A673 (cell line): ENCODE results near the gene RPL14. TPM values are rescaled to one million over a fixed set of nuclear protein-coding genes. Genes with fewer than 3 reads are reported as not detected.

Experiments used
- Bru-seq: library from RNA; stranded (reverse); fragments of 400-500 nt; gene quantifications from one replicate; lab custom pipeline; 2021; lab: Mats Ljungman, UMichigan
- BruChase-seq, 2 experiments: library from RNA; stranded (reverse); fragments of 400-500 nt; gene quantifications; one replicate each; lab custom pipeline; 2021; lab: Mats Ljungman, UMichigan
- BruUV-seq: library from RNA; stranded (reverse); fragments of 400-500 nt; replicated peaks from 2 replicates; lab custom pipeline; 2021; lab: Mats Ljungman, UMichigan
- CTCF ChIA-PET: fragments of 300-600 bp; sonication (Branson Sonifier 250); formaldehyde crosslinking; loops from one replicate; lab custom pipeline; 2022; ENCODE audit warnings: antibody characterized with exemption; lab: Charles Lee
- POLR2A ChIA-PET: fragments of 300-600 bp; sonication (Branson Sonifier 250); formaldehyde crosslinking; loops from one replicate; lab custom pipeline; 2022; ENCODE audit warnings: antibody characterized with exemption; ENCODE audit not compliant: low non-redundant PET; lab: Charles Lee
- DNase-seq: peaks from one replicate; pipeline ENCODE4 v3.0.0-alpha.2; 2015; ENCODE audit warnings: low spot score
- H3K27ac ChIP-seq: fragments of 200-600 bp; sonication (generic); 2 replicates; pipeline ENCODE4 v1.5.1; 2016; ENCODE audit warnings: mixed run types, low read depth, mild to moderate bottlenecking, mixed read lengths, antibody characterized with exemption, low read length; ENCODE audit not compliant: poor library complexity, severe bottlenecking
- H3K27me3 ChIP-seq: fragments of 200-600 bp; sonication (generic); replicated peaks from 2 replicates; pipeline ENCODE4 v1.6.1; 2017; ENCODE audit warnings: mixed run types, low read depth, mild to moderate bottlenecking, mixed read lengths, antibody characterized with exemption, low read length; ENCODE audit not compliant: insufficient read depth, poor library complexity
- H3K36me3 ChIP-seq: fragments of 200-600 bp; sonication (generic); 2 replicates; pipeline ENCODE4 v1.6.1; 2016; ENCODE audit warnings: mixed run types, mild to moderate bottlenecking, mixed read lengths, antibody characterized with exemption, low read length; ENCODE audit not compliant: insufficient read depth, poor library complexity, severe bottlenecking
- H3K4me1 ChIP-seq: fragments of 200-600 bp; sonication (generic); 2 replicates; pipeline ENCODE4 v1.6.1; 2017; ENCODE audit warnings: mixed run types, mild to moderate bottlenecking, mixed read lengths, antibody characterized with exemption, low read length; ENCODE audit not compliant: insufficient read depth, poor library complexity, severe bottlenecking
- H3K4me3 ChIP-seq: fragments of 200-600 bp; sonication (generic); 2 replicates; pipeline ENCODE4 v1.5.1; 2016; ENCODE audit warnings: low read depth, mixed run types, mild to moderate bottlenecking, mixed read lengths, low read length; ENCODE audit not compliant: poor library complexity, severe bottlenecking
- H3K9me3 ChIP-seq: fragments of 200-600 bp; sonication (generic); 2 replicates; pipeline ENCODE4 v1.6.1; 2016; ENCODE audit warnings: mixed run types, low read depth, mild to moderate bottlenecking, mixed read lengths, antibody characterized with exemption, low read length; ENCODE audit not compliant: poor library complexity, severe bottlenecking
- EZH2 ChIP-seq: fragments of 200-600 bp; sonication (generic); IDR thresholded peaks from 2 replicates; pipeline ENCODE4 v1.6.1; 2017; ENCODE audit warnings: borderline replicate concordance, low read depth, mild to moderate bottlenecking, mixed read lengths, antibody characterized with exemption, low read length; ENCODE audit not compliant: poor library complexity, severe bottlenecking
- intact Hi-C: fragments of 100-400 bp; cut with micrococcal nuclease; formaldehyde crosslinking; loops from one replicate; pipeline ENCODE4 v1.10.0; 2022; ENCODE audit not compliant: unreplicated experiment
- long read RNA-seq: library from polyadenylated mRNA; stranded (forward); transcript quantifications from one replicate; pipeline ENCODE4 v2.0.0, GENCODE V29; 2022
- total RNA-seq: library from RNA; stranded (reverse); gene quantifications from 2 replicates; pipeline ENCODE4 v1.2.3, GENCODE V29; 2021
- TF ChIP-seq, protein P1 (sequence below): fragments of 300-800, 200-600 bp; sonication (generic); conservative IDR thresholded peaks from 2 replicates; pipeline ENCODE4 v1.5.1; 2017; ENCODE audit warnings: low read depth, mild to moderate bottlenecking, antibody characterized with exemption, low read length, moderate library complexity, mixed read lengths

The RPL14 gene
- total RNA-seq (980 and 1,046 TPM in 2 replicates), Bru-seq, nascent RNA (percentile 96 among the genes with signal in this experiment), BruChase-seq, experiment 1, labeled RNA remaining after a 2-hour chase (percentile 96 among the genes with signal in this experiment), BruChase-seq, experiment 2, labeled RNA remaining after a 6-hour chase (percentile 98 among the genes with signal in this experiment)
- long read RNA-seq, full-length matches to known transcripts: 99 of 106 reads
- long read RNA-seq, partial matches to known transcripts: 4 of 106 reads
- long read RNA-seq, other reads (novel, unspliced or antisense): 3 of 106 reads

GRCh38 chr3:40456940-40457823 is at the start of gene RPL14:
Gene RPL14 (plus strand): TSS chr3:40457339. CDS start chr3:40457472, 133 bp downstream.
- CTCF ChIA-PET: interaction anchor here (0.7 kb wide), 1 partner anchor 1445 kb away, joined by 3 read pairs; no protein-coding TSS in a partner anchor
- peak within 1 kb of the TSS; percentile 86 for H3K4me3 ChIP-seq

DNA sequence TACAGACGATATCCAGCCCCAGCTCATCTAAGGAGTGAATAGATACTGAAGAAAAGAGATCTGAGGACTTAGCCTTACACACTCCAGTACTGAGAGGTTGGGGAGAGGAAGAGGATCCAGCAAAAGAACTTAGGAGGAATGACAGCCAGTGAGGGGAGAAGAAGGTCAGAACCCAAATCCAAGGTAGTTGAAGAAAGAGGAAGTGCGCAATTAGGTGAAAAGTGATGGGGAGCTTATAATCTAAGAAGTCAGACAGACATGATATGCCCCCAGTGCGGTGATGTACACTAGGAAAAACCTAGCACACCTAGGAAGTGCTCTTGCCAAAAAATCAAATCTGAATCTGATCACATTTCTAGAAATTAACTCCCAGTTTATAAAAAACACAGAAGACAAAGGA is 49.5 kb upstream of the RPL14 start:
- TF ChIP-seq, protein P1, sequence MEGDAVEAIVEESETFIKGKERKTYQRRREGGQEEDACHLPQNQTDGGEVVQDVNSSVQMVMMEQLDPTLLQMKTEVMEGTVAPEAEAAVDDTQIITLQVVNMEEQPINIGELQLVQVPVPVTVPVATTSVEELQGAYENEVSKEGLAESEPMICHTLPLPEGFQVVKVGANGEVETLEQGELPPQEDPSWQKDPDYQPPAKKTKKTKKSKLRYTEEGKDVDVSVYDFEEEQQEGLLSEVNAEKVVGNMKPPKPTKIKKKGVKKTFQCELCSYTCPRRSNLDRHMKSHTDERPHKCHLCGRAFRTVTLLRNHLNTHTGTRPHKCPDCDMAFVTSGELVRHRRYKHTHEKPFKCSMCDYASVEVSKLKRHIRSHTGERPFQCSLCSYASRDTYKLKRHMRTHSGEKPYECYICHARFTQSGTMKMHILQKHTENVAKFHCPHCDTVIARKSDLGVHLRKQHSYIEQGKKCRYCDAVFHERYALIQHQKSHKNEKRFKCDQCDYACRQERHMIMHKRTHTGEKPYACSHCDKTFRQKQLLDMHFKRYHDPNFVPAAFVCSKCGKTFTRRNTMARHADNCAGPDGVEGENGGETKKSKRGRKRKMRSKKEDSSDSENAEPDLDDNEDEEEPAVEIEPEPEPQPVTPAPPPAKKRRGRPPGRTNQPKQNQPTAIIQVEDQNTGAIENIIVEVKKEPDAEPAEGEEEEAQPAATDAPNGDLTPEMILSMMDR: no peak
- no peak for TF ChIP-seq EZH2
- ChIA-PET POLR2A (no interaction called here), CTCF (no interaction called here)

More at GRCh38 chr3:40456940-40457823, at the start of gene RPL14:
- TF ChIP-seq, protein P1: no peak
- no peak for TF ChIP-seq EZH2
- H3K27me3 ChIP-seq: no peaks in the 10 kb centered on the region
- peaks cover 38% of the 10 kb centered on the region for H3K36me3 ChIP-seq
- peak within 1 kb of the TSS; percentile 86 for H3K27ac ChIP-seq
- DNase-seq: peak; percentile 92
- H3K9me3 ChIP-seq: no peaks in the 10 kb centered on the region
- POLR2A ChIA-PET: no interaction called here
- no TSS peak for BruUV-seq
- peaks cover 3% of the 10 kb centered on the region for H3K4me1 ChIP-seq
- intact Hi-C loops: no loop called here

GRCh38 chr3:40414270-40414669 is 42.9 kb upstream of the RPL14 start:
- POLR2A ChIA-PET: no interaction called here
- Histone ChIP-seq H3K27me3 (no peaks in the 10 kb centered on the region), H3K36me3 (no peaks in the 10 kb centered on the region), H3K9me3 (no peaks in the 10 kb centered on the region), H3K4me3 (no peak overlapping the region), H3K4me1 (no peaks in the 10 kb centered on the region), H3K27ac (no peak overlapping the region)
- intact Hi-C loops: no loop called here
- CTCF ChIA-PET: no interaction called here
- TF ChIP-seq, protein P1: no peak
- no peak for TF ChIP-seq EZH2
- DNase-seq: no peak
- no TSS peak for BruUV-seq

More for the DNA sequence above, 49.5 kb upstream of the RPL14 start:
- intact Hi-C loops: no loop called here
- no TSS peak for BruUV-seq
- H3K36me3 ChIP-seq: no peaks in the 10 kb centered on the region
- H3K27ac ChIP-seq: no peak overlapping the region
- H3K9me3 ChIP-seq: no peaks in the 10 kb centered on the region
- no peak for DNase-seq
- no peaks in the 10 kb centered on the region for H3K4me1 ChIP-seq
- H3K4me3 ChIP-seq: no peak overlapping the region
- H3K27me3 ChIP-seq: no peaks in the 10 kb centered on the region
